HL-60/S4 treated with retinoic acid at 250 ng/mL for 4 days and 3 days (cell line): ENCODE data around the gene BDH2.

ENCODE experiments used
- in situ Hi-C: fragments of 300-500 bp; cut with MboI; formaldehyde crosslinking; loops from 2 replicates; pipeline ENCODE4 v1.7.0; 2022; ENCODE audit warnings: low sequenced_read_pairs

Gene BDH2

GRCh38 chr4:103099691-103100392 lies at the start of gene BDH2:
BDH2 (minus strand) TSS chr4:103099834; CDS start chr4:103096254, 3,580 bp downstream.
- in situ Hi-C loops = no loop called here

DNA sequence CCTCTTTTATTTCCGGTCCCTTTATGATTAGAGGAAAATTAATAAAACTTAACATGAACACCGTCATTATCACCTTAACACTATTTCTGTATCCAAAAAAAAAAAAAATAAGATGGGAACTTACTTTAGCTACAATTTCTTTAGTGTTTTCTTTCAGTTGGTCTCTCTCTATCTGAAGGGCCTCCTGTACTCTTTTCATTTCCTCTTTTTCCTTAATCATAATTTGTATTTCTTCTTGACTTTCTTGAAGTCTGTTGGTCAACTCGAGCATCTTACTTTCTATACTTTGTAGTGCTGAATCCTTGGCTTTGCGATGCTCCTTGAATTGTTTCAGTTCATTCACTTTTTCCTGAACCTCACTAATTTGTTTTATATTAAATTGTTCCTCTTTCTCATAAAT lies 45.3 kb upstream of the BDH2 start:
- in situ Hi-C loops = no loop called here

DNA sequence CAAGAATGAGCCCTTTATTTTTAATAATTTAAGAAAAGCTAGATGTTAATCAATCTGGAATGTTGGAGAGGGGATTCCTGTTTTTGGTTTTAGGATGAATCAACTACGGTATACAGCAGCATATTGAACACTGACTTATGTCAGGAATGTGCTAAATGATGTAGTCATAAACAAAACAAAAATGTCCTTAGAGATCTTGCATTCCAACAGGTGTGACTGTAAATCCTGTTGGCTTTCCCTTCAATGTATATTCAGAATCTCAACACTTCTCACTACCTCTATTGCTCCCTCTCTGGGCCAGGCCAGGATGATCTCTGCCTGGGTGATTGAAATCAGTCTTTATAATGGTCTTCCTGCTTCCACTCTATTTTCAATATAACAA lies 37.8 kb upstream of the BDH2 start:
- in situ Hi-C loops = no loop called here

- in situ Hi-C loops = no loop called here
These were observed 37.2 kb upstream of the BDH2 start for GRCh38 chr4:103136671-103137445.

- in situ Hi-C loops = no loop called here
These were observed 29.5 kb upstream of the BDH2 start for GRCh38 chr4:103129174-103129573.

- in situ Hi-C loops = no loop called here
These were observed 26.5 kb upstream of the BDH2 start for GRCh38 chr4:103126126-103126525.

GRCh38 chr4:103123114-103123513 lies 23.5 kb upstream of the BDH2 start:
- in situ Hi-C loops = no loop called here

DNA sequence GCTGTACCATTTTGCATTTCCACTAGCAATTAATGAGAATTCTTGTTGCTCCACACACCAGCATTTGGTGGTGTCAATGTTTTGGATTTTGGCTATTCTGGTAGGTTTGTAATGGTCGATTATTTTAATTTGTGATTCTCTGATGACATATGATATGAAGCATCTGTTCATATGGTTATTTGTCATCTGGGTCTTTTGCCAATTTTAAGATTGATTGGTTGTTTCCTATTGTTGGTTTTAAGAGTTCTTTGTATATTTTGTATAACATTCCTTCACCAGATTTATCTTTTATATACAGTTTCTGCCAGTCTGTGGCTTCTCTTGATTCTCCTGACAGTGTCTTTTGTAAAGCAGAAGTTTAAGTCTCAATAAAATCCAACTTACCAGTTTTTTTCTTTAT lies 18.5 kb upstream of the BDH2 start:
- in situ Hi-C loops = no loop called here

- in situ Hi-C loops = no loop called here
These were observed 12.0 kb upstream of the BDH2 start for GRCh38 chr4:103111598-103111997.

GRCh38 chr4:103108542-103108941 lies 8.9 kb upstream of the BDH2 start:
- in situ Hi-C loops = no loop called here

DNA sequence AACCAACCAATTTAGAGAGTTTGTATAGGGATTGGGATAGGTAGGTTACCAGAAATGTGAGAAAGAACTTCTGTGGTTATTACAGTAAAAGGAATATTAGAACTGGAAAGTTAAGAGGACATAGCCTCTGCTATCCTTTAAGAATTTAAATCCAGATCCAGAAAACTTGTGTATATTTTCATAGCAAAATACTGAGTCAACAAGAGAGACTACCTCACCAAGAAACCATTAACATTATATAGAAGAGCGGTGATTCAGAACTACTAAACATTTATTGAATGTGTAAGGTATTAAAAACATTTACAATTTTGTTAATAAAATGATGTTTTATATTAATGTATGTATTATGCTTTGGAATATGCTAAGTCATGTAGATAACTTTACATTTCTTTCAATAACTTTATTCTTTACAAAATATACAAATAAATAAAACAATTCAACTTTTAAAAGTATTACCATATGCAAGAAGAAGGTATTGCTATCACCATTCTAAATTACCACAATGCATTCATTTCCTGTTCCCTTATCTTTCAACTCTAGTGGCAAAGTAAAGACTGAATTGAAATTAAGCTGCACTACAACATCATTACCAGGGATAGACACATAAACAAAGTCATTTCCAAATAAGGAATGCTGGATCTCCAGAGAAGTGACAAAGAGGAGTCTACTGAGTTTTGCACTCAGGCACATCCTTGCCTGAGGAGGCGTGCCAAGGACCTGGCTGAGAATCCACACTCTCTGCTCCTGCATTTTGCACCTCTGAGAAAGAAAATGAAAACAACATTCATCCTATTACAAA lies 6.1 kb upstream of the BDH2 start:
- in situ Hi-C loops = no loop called here

- in situ Hi-C loops = no loop called here
These were observed 5.3 kb upstream of the BDH2 start for GRCh38 chr4:103104886-103105285.

GRCh38 chr4:103100691-103101090 lies 1.1 kb upstream of the BDH2 start:
- in situ Hi-C loops = no loop called here

- in situ Hi-C loops = no loop called here
These were observed 736 bp downstream of the BDH2 start for GRCh38 chr4:103098756-103099440.

GRCh38 chr4:103098341-103098740 lies 1.3 kb downstream of the BDH2 start:
- in situ Hi-C loops = no loop called here

- in situ Hi-C loops = no loop called here
These were observed 2.5 kb downstream of the BDH2 start for GRCh38 chr4:103097112-103097511.

DNA sequence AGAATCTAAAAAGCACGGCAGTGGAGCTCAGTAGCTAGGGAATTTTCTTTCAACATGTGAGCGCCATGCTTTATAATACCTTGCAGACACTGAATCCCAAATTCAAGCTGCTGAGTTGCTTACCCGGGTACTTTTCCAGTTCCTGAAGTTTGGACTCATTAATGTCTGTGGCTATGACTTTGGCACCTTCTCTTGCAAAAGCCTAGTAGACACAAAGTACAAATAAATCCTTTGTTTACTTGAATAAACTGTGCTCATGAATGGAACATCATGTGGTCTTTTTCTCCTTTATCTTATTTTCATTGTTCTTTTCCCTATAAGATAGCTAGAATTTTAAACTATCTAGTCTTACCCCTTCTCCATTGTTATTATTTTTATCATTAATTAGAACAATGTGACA lies 4.6 kb downstream of the BDH2 start:
- in situ Hi-C loops = no loop called here

GRCh38 chr4:103092245-103092644 lies 7.4 kb downstream of the BDH2 start:
- in situ Hi-C loops = no loop called here

- in situ Hi-C loops = no loop called here
These were observed 7.9 kb downstream of the BDH2 start for GRCh38 chr4:103091601-103092223.

DNA sequence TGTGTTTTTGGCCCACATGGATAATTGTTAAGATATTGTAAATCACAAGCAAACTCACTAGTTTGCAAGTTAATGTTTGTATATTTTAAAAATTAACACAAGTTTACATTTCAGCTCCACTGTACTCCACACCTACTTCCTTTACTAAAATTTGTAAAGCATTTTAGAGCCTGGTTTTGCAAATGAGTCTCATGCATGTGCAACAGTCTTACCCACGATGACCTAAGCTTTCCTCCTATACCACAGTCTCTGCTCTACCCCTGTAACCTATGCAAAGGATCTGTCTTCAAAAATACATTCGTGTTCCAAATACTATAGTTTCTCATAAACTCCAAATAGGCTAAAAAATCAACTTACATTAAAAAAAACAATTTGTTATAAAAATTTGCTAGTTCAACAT lies 10.2 kb downstream of the BDH2 start:
- in situ Hi-C loops = no loop called here

- in situ Hi-C loops = no loop called here
These were observed 13.1 kb downstream of the BDH2 start for GRCh38 chr4:103086551-103086950.
